ENCODE measurements around the gene VIPR2.

Gene VIPR2

GRCh38 chr7:159113056-159113455 is 31.6 kb downstream of the VIPR2 start:
- H4K20me1 ChIP-seq (ENCODE audit: insufficient read depth, low read length) = peaks cover 3% of the 10 kb centered on the region; the same call in 1 of the 2 replicates

GRCh38 chr7:159112136-159113011 is 32.3 kb downstream of the VIPR2 start:
- DNase-seq (no peak), ATAC-seq (ENCODE audit: insufficient read depth, low read depth) (peak; percentile 31; the same call in 2 of the 3 replicates)
- H3K4me3 ChIP-seq (ENCODE audit: low read depth in 1 of 2, low read length in 2 of 2) = no peak overlapping the region
- H3K36me3 ChIP-seq (ENCODE audit: insufficient read depth, low read length) = peaks cover 61% of the 10 kb centered on the region
- H3K9me3 ChIP-seq (ENCODE audit: insufficient read depth, low read length, severe bottlenecking) = no peaks in the 10 kb centered on the region
- TF ChIP-seq CTCF (IDR thresholded peaks at IDR 0.05; ENCODE audit: borderline replicate concordance, extremely low read depth, low read length, poor library complexity, severe bottlenecking) (no peak), EZH2 (IDR thresholded peaks at IDR 0.05; ENCODE audit: borderline replicate concordance, low read depth, low read length, severe bottlenecking) (no peak)
- 0 out of 2 replicates have a peak, but pooled peaks cover 12% of the 10 kb centered on the region for H3K79me2 ChIP-seq (ENCODE audit: insufficient read depth, low read length)
- H3K4me1 ChIP-seq (ENCODE audit: insufficient read depth, low read length) = no peaks in the 10 kb centered on the region
- H3K27ac ChIP-seq (ENCODE audit: low read length) = peak overlapping the region; percentile 23; the same call in 1 of the 2 replicates
- no peak overlapping the region for H2AFZ ChIP-seq (ENCODE audit: low read depth, low read length)
- no peak overlapping the region for H3K9ac ChIP-seq (ENCODE audit: low read depth, low read length)
- H3K27me3 ChIP-seq (ENCODE audit: insufficient read depth, low read length, poor library complexity) = no peaks in the 10 kb centered on the region
- H4K20me1 ChIP-seq (ENCODE audit: insufficient read depth, low read length) = peaks cover 3% of the 10 kb centered on the region; the same call in 1 of the 2 replicates
- no peak overlapping the region for H3K4me2 ChIP-seq (ENCODE audit: insufficient read depth, low read length)

More at GRCh38 chr7:159113056-159113455, 31.6 kb downstream of the VIPR2 start:
- TF ChIP-seq CTCF (IDR thresholded peaks at IDR 0.05; ENCODE audit: borderline replicate concordance, extremely low read depth, low read length, poor library complexity, severe bottlenecking) = no peak
- no peak for TF ChIP-seq EZH2 (IDR thresholded peaks at IDR 0.05; ENCODE audit: borderline replicate concordance, low read depth, low read length, severe bottlenecking)
- Histone ChIP-seq H3K9ac (ENCODE audit: low read depth, low read length) (no peak overlapping the region), H3K4me1 (ENCODE audit: insufficient read depth, low read length) (no peaks in the 10 kb centered on the region), H3K79me2 (ENCODE audit: insufficient read depth, low read length) (0 out of 2 replicates have a peak, but pooled peaks cover 12% of the 10 kb centered on the region), H3K9me3 (ENCODE audit: insufficient read depth, low read length, severe bottlenecking) (no peaks in the 10 kb centered on the region), H3K36me3 (ENCODE audit: insufficient read depth, low read length) (peaks cover 61% of the 10 kb centered on the region), H3K27ac (ENCODE audit: low read length) (peak overlapping the region; percentile 49), H3K4me3 (ENCODE audit: low read depth in 1 of 2, low read length in 2 of 2) (no peak overlapping the region), H3K4me2 (ENCODE audit: insufficient read depth, low read length) (no peak overlapping the region), H3K27me3 (ENCODE audit: insufficient read depth, low read length, poor library complexity) (no peaks in the 10 kb centered on the region), H2AFZ (ENCODE audit: low read depth, low read length) (no peak overlapping the region)
- no peak for DNase-seq
- ATAC-seq (ENCODE audit: insufficient read depth, low read depth) = no peak

GRCh38 chr7:159109653-159110035 is 35.0 kb downstream of the VIPR2 start:
- Histone ChIP-seq H3K36me3 (ENCODE audit: insufficient read depth, low read length) (peaks cover 65% of the 10 kb centered on the region), H3K9me3 (ENCODE audit: insufficient read depth, low read length, severe bottlenecking) (no peaks in the 10 kb centered on the region), H3K4me1 (ENCODE audit: insufficient read depth, low read length) (no peaks in the 10 kb centered on the region), H3K79me2 (ENCODE audit: insufficient read depth, low read length) (0 out of 2 replicates have a peak, but pooled peaks cover 8% of the 10 kb centered on the region), H3K4me3 (ENCODE audit: low read depth in 1 of 2, low read length in 2 of 2) (no peak overlapping the region), H3K27ac (ENCODE audit: low read length) (no peak overlapping the region), H2AFZ (ENCODE audit: low read depth, low read length) (no peak overlapping the region), H3K27me3 (ENCODE audit: insufficient read depth, low read length, poor library complexity) (no peaks in the 10 kb centered on the region), H3K9ac (ENCODE audit: low read depth, low read length) (no peak overlapping the region), H4K20me1 (ENCODE audit: insufficient read depth, low read length) (no peaks in the 10 kb centered on the region), H3K4me2 (ENCODE audit: insufficient read depth, low read length) (no peak overlapping the region)
- TF ChIP-seq EZH2 (IDR thresholded peaks at IDR 0.05; ENCODE audit: borderline replicate concordance, low read depth, low read length, severe bottlenecking) (no peak), CTCF (IDR thresholded peaks at IDR 0.05; ENCODE audit: borderline replicate concordance, extremely low read depth, low read length, poor library complexity, severe bottlenecking) (no peak)
- DNase-seq (no peak), ATAC-seq (ENCODE audit: insufficient read depth, low read depth) (no peak)
